ENCODE data around the gene PLD2.

DNA sequence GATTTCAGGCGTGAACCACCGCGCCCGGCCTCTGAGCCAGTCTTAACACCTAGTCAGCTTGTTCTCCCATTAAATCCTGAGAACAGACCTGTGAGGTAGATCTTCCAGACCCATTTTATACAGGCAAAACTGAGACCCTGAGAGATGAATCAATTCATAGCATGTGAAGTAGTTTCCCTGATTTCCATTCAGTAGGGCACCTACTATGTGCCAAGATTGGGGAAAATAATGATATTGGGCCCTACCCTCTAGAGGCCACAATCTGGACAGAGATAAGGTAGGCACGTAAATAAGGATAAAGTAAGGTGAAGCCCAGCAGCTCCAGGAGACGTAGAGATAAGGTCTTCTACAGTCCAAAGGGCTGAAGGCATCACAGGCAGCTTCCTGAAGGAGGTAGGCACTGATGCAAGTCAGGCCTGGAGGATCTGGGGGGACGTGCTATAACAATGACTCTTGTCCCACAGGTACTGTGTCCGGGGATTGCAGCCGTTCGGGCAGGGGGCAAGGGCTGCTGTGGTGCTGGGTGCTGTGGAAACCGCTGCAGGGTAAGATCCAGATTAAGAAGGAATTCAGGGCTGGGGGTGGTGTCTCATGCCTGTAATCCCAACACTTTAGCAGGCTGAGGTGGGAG is 26.5 kb upstream of the PLD2 start:
- no peak for TF ChIP-seq ZNF780A (CRISPR knock-in tag; IDR thresholded peaks at IDR 0.05)
- TF ChIP-seq ARID4B (CRISPR knock-in tag; IDR thresholded peaks at IDR 0.05), result no peak
- TF ChIP-seq CTCF (IDR thresholded peaks at IDR 0.05 in 2 of 3, conservative IDR thresholded peaks at IDR 0.05 in 1 of 3; ENCODE audit: insufficient read depth in 2 of 3, low read depth in 1 of 3, low read length in 3 of 3), result no peak
- no peak for TF ChIP-seq CHD2 (IDR thresholded peaks at IDR 0.05; ENCODE audit: low read depth, low read length)
- no peak for TF ChIP-seq NR2F6 (CRISPR knock-in tag; IDR thresholded peaks at IDR 0.05)
- TF ChIP-seq PTTG1 (tag; IDR thresholded peaks at IDR 0.05; ENCODE audit: low read depth), result no peak
- no peak for TF ChIP-seq ELF4 (CRISPR knock-in tag; IDR thresholded peaks at IDR 0.05)
- no peak for TF ChIP-seq HDAC3 (IDR thresholded peaks at IDR 0.05; ENCODE audit: borderline replicate concordance, partially characterized antibody)
- no peak for TF ChIP-seq ZC3H11A (IDR thresholded peaks at IDR 0.05; ENCODE audit: low read depth, low read length)
